Measurements from ENCODE around the gene OSBP.

GRCh38 chr11:59560702-59561473 is 54.7 kb downstream of the OSBP start:
- no peak for TF ChIP-seq CTCF (IDR thresholded peaks at IDR 0.05)
- peak in 1 of 4 donors; percentile 43 for TF ChIP-seq POLR2A (IDR thresholded peaks at IDR 0.05)
- TF ChIP-seq EP300 (IDR thresholded peaks at IDR 0.05): no peak

All from upper lobe of left lung (tissue), 4 donors.